ENCODE data around the gene KSR1.

The KSR1 gene

DNA sequence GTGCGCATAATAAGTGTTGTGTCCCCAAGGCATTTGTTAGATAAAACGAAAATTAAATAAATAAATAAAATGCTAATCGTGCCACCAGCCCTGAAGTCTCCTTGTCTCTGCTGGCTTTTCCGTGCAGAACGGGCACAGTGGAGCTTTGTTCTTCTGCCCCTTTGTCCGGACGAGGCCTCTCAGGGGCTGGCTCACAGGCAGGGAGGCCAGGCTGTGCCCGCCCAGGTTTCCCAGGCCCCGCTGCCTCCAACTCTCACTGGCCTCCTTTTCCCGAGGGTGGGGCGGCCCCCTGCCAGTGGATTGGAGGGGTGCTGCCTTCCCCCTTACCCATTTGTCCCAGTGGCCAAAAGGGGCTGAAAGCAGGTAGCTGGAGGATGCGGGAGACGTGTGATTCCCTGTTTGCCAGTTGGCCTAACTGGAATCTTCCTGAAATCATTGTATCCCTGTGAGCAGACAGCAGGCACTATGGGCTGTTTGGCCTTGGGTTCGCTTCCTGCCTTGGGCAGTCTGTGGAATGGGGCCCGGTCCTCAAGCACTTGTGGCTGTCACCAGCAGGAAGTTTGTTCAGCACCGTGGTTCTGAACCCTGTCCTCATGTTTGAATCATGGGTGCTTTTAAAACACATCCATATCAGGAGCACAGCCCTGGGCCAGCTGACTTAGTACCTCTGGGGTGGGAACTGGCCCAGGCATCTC, 64.4 kb downstream of the KSR1 start:
- DNase-seq = no peak

- no peak for DNase-seq
Observed at GRCh38 chr17:27521281-27522027, 65.2 kb downstream of the KSR1 start.

DNA sequence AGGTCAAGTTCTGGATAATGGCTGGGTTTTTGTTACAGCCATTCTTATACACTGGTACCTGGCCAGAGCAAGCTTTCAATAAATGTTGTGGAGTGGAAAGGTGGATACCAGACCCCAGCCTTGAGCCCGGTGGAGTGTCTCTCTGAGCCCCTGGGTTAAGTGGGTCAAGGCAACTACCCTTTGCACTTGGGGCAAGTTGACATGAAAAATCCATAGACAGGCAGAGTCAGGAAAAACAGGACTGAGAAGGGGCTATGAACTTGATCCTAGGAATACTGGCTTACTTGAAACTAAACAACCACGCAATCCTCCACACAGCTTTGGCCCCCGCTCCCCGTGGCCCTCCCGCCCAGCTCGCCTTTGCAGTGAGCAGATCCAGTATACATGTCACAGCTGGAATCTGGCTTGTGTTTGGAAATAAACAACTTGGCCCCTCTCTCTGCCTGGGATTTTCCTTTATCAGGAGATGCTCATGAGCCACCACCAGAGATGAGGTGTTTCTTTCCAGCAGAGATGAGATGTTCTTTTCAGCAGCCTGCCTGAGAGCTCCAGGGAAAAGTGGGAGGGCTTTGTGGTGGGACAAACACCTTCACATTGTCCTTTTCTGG, 65.9 kb downstream of the KSR1 start:
- DNase-seq = no peak

GRCh38 chr17:27523712-27524111, 67.5 kb downstream of the KSR1 start:
- DNase-seq = no peak

- DNase-seq = no peak
Observed at GRCh38 chr17:27524594-27524993, 68.3 kb downstream of the KSR1 start.

DNA sequence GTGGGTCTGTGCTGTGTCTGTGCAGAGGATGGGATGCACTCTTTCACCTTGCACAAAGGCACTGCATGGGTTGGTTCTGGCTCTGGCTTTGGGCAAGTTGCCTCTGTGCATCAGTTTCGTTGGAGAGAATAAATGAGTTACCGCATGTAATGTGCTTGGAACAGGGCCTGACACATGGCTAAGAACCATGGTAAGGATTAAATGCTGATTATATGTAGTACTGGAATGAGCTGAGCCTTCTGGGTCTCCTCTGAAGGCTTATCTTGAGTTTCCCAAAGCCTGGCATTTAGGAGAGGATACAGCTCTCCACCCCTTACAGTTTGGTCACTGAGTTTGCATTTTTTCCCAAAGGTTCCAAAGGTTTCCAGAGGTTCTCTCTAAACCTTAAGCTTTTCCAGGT, 69.1 kb downstream of the KSR1 start:
- no peak for DNase-seq

DNA sequence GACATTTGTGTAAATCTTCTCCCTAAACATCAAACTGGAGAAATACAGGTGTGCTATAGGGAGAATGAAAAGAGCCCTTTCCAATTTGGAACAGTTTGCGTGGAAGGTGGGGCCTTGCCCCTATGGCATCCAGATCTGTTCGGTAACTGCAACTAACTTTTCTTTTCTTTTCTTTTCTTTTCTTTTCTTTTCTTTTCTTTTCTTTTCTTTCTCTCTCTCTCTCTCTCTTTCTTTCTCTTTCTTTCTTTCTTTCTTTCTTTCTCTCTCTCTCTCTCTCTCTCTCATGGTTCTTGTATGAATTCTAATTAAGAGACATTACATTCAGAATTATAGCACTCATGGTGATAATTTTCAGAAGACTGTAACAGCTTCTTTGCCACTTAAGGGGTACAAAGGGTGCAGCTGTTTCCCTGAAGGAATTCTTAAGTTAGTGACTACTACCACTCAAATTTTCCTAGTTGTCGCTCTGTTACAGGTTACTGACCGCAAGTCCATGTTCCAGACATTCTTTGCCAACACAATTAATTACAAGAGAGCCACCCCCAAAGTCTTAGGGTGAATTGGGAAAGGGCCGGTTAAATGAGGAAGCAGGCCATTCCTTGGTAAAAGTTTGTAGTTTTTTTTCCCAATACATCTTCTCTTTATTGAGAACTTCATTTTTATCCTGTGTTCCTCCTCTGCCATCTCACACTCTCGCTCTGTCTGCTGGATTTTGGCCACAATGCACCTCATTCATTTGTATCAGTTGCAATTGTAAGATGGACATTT, 69.8 kb downstream of the KSR1 start:
- no peak for DNase-seq

GRCh38 chr17:27526604-27527002, 70.4 kb downstream of the KSR1 start:
- DNase-seq = no peak

DNA sequence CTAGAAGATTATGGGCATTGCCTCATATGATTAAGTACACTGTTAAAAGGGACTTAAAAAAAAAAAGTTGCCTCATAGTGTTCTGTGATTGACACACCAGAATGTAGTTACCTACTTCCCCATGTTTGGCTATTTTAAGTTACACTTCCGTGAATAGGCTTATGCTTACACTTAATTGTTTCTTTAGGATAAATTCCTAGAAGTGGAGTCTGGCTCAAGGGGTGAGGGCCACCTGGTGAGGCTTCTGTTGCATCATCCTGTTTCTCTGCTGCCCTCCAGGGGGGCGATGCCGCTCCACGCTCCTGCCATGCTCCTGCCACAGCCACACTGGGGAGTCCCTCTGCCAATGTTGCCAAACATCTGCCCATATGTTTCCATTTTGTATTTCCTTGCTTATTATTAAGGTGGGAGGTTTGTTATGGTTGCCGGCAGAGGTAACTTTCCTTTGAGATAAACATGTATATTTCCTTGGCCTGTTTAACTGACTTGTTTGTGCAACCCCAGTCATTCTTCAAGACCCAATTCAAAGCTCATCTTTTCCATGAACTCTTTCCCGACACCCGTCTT, 73.1 kb downstream of the KSR1 start:
- DNase-seq = no peak

DNA sequence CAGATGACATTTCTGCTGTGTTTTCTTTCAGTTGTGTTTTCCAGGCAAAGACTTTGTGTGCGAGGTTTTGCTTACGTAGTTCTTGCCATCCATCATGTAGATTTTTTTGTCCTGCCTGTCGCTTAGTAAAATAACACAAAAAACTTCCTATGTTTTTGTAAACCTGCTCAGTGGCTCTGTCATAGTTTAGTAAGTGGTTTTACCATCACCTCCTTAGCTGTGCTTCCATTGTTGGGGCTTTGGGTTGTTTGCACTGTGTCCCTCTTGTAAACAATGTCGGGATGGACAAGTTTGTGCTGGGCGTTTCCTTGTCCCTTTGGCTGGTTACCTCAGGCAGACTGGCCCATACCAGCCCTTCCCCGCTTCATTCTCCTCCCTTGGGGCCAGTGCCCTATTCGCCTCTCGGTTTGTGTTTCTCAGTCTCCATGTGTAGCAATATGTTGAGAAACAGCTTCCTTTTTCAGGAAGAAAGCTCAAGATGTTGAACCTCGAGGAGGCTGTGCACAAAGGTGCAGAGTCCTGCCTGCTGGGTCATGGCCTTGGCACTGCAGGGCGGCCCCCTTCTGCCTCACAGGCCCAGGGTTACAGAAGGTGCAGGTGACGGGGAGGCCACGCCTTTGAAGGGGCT, 74.6 kb downstream of the KSR1 start:
- no peak for DNase-seq

DNA sequence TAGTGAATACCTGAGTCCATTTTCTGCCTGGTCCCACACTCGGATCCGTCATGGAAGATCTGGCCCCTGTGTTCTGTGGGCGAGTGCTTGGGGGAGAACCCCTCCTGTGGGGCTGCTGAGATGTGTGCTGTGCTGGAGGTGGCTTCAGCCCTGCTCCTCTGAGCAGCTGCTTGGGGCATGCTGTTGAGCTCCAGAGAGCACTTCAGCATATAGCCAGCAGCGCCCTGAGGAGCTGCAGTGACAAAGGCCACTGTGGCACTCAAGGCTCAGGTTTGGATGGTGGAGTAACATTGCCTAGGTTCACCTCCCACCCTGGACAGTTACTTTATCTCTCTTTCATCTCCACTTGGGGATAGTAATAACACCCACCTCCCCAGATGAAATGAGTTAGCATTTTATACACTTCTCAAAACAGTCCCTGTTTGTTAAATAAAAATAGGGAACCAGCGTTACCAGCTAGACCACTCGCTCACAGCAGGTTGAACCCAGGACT, 75.3 kb downstream of the KSR1 start:
- no peak for DNase-seq

DNA sequence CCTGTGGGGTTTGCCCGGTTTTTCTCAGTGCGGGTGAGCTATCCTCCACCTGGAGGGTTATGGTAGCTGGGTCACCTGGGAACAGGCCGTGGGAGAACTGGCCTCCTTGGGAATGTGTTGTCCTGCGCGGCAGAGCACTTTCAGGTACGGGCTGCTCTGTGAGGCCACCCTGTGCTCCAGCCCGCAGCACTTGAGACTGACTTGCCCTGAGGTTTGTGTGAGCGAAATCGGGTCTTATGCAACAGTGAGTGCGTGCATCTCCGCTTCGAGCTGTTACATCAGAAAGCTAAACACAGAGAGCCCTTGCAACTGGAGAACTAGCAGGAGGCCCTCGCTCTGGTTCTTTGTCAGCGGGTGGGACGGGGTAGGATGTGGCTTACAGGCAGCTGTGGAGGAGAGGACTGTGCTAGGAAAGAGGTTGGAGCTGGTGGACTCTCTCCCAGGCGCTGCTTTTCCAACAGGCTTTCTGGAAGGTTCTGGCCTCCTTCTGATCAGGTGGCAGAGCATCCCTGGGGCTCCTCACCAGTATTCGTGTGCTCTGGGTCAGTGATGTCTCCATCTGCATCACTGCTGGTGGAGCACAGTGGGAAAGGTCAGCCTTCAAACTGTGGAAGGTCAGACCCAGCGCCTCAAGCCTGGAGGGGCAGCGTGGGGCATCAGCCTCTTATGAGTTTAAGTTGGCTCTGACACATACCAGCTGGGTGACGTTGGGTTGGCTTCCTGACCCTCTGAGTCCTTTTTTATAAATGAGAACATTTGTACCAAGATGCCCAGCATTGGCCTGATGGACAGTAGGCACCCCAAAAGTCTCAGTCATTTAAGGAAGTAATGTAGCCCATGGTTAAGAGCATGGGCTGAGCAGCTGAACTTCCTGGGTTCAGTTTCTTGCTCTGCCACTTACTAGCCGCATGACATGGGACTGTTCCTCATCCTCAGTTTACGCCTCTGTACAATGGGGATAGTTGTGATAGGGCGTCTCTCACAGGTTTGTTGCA, 76.3 kb downstream of the KSR1 start:
- no peak for DNase-seq

DNA sequence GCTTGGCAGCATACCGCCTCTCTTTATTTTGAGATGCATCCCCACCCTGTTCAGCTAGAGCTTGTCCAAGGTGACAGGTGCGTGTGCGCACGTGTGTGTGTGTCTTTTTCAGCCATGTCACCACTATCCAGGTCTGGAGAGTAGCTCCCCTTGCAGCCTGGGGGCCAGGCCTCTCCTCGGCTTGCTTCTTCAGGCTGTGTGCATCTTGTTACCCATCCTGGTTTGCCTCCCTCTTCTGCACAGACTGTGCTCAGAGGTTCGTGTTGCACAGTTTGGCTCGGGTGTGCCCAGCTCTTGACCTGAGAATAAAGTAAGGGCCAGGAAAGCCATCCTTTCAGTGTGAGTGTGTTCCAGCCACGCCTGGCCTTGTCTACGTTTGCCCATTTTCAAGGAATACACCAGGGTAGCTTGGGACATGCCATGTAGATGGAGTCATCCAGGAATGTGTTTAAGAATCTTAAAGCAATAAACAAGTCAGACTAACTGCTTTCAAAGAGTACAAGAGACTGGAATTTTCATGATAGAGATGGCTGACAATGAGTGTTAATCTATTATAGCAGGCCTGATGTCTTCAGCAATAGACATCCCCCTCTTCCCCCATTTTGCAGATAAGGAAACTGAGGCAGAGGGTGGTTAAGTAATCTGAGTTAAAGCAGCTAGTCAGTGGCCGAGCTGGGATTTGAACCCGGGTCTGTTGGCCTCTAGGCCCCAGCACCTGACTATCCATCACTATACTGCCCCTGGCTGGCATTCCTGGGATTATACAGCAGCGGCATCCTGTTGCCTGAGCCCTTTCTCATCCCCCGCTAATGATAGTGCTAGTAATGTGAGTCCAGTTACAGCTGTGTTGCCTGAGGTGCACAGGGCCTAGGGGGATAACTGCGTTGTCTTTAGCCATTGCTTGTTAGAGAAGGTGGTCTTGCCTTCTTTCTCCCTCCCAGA, 77.9 kb downstream of the KSR1 start:
- DNase-seq = no peak

DNA sequence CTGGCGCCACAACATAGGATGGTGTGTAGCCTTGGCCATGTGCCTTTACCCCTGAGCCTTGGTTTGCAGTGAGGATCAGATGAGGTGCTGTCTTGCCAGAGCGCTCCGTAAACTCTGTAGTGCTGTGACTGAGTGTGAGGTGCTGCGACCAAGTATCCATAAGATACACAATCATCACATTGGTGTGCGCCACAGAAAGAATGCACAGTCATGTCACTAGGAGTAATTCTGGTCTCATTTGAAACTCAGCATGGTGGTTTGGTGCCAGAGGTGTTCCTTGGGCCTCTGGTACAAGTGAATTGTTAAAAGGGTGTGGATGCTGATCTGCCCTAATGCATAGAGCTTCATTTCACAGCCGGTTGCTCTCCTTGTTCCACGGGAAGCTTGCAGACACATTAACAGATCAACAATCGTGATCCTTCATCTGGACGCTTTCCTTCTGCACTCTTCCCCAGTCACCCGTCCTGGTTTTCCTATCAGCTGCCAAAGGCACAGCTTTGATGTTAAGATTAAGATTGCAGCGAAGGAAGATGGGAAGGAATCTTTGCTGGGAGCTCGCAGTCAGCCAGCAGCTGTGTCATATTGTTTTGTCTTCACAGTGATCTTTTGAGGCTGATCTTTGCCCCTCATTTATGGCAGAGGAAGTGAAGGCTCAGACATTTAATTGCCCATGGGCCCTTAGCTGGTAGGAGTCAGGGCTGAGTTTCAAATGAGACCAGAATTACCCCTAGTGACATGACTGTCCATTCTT, 79.1 kb downstream of the KSR1 start:
- no peak for DNase-seq

- DNase-seq = no peak
Observed at GRCh38 chr17:27535975-27536374, 79.7 kb downstream of the KSR1 start.

DNA sequence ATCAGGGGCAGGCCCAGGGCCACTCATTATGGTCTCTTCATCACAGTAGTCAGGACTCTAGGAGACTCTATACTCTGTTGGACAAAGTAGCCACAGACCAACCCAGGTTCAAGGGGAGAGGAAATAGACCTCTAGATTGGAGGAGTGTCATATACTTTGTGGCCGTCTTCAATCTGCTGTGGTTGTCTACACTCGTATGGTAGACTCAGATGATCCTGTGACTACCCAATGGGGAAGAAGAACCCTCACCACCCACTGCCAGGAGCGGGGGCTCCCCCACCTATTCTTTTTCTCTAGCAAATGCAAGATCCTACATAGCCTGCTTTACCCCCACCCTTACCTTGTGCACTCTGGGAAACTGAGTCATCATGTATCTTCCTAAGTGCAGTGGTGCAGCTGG, 80.5 kb downstream of the KSR1 start:
- no peak for DNase-seq

DNA sequence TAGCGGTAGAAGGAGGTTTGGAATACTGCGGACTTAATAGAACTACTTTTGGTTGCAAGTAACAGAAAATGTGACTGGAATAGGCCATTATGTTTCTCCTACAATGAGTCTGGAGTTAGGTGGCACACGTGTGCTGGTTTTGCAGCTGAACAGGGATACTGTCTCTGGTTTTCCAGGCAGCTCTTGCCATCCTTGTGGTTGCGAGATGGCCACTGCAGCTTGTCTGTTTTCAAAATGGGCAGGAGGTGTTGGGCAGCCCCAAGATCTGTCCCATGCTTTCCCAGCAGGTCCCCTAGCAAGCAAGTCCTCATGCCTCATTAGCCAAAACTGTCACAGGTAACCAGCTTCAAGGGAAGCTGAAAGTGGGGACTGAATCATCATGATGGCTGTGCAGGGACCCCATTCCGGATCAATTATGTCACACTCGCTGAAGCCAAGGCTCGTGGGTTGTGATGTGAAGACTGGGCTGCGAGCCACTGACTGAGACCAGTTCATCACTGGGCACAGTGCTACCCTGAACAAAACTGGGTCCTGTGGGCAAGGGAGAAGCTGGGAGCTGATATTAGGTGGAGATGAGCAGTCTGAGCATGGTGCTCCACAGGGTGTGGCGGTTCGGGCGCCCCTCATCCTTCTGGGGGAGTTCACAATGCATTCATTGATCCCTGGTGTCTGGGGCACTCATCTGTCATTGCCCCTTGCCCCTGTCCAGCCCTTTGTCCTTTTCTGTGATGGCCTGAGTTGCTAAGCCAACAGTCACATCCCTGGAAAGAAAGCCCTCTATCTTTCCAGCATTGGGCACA, 82.1 kb downstream of the KSR1 start:
- no peak for DNase-seq

DNA sequence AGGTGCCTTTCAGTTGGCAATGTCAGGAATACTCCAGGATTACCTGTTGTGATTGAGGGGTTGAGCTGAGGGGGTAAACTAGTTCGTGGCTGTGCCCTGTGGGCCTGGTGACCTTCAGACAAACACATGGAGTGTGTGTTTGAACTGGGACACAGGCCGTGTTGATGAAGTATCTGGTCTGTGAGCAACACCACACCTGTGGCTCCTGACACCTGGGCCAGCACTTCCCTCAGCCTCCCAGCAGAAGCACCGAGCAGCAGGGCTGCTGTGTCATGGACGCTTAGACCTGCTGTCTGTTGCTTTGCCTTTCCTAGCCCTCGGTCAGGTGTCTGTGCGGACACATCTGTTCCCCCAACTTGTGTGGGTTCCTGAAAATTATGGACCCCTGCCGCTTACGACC, 82.9 kb downstream of the KSR1 start:
- no peak for DNase-seq

Data from right forelimb (tissue), 1 donor.